HCT116 (cell line): Measurements from ENCODE around the gene BRD4. TPM values are rescaled to one million over a fixed set of nuclear protein-coding genes. Genes with fewer than 3 reads are reported as not detected.

ENCODE experiments used
- ATAC-seq: fragments of 200-7000 bp; cut with Tn5 transposase; 2 replicates; pipeline ENCODE4 v1.9.1; 2020; ENCODE audit warnings: mild to moderate bottlenecking, moderate library complexity
- BruUV-seq: library from RNA; stranded (reverse); fragments of 400-500 nt; replicated peaks from 2 replicates; lab custom pipeline; 2021; lab: Mats Ljungman, UMichigan
- CTCF ChIA-PET: fragments of 300-600 bp; sonication (Branson Sonifier 250); formaldehyde crosslinking; loops from one replicate; lab custom pipeline; 2021; ENCODE audit warnings: antibody characterized with exemption; lab: Charles Lee
- POLR2A ChIA-PET: fragments of 300-600, 350-600 bp; sonication (Branson Sonifier 250); formaldehyde crosslinking; loops from one replicate; lab custom pipeline; 2021; ENCODE audit warnings: antibody characterized with exemption; lab: Charles Lee
- RAD21 ChIA-PET, 2 experiments: fragments of 300-600 bp; sonication (Branson Sonifier 250); formaldehyde crosslinking; loops; one replicate each; lab custom pipeline; 2023; ENCODE audit warnings: low total read pairs in 2 of 2; ENCODE audit not compliant: uncharacterized antibody in 2 of 2, unreplicated experiment in 2 of 2, low non-redundant PET in 1 of 2; lab: Charles Lee
- DNase-seq: peaks from one replicate; pipeline ENCODE4 v3.0.0-alpha.2; 2010; ENCODE audit warnings: low read depth, low spot score
- H2AFZ ChIP-seq: fragments of 200-600 bp; shearing (Covaris generic), sonication (generic); 2 replicates; pipeline ENCODE4 v1.6.1; 2017; ENCODE audit warnings: low read depth, mixed run types, mixed read lengths, antibody characterized with exemption, low read length; ENCODE audit not compliant: poor library complexity, severe bottlenecking
- H3K27ac ChIP-seq: 2 replicates; pipeline ENCODE4 v1.5.1; 2012; ENCODE audit warnings: low read depth, low read length
- H3K27me3 ChIP-seq: fragments of 200-600 bp; sonication (generic); 2 replicates; pipeline ENCODE4 v1.6.1; 2016; ENCODE audit warnings: mixed run types, low read length, mixed read lengths; ENCODE audit not compliant: insufficient read depth
- H3K36me3 ChIP-seq, 2 experiments: fragments of 200-500 bp in 1 of 2; fragments of 200-600 bp in 1 of 2; sonication (Bioruptor generic) in 1 of 2; sonication (generic) in 1 of 2; 2 replicates each; pipeline versions ENCODE4 v1.5.1 to v1.6.1; 2014 to 2016; ENCODE audit warnings: low read length in 2 of 2, inconsistent platforms in 1 of 2, mixed read lengths in 1 of 2, mixed run types in 1 of 2; ENCODE audit not compliant: insufficient read depth in 2 of 2, control insufficient read depth in 1 of 2
- H3K4me1 ChIP-seq, 2 experiments: fragments of 200-600 bp in 1 of 2; sonication (generic) in 1 of 2; 2 replicates each; pipeline versions ENCODE4 v1.5.1 to v1.6.1; 2012 to 2017; ENCODE audit warnings: low read length in 2 of 2, inconsistent platforms in 1 of 2, mild to moderate bottlenecking in 1 of 2, mixed read lengths in 1 of 2, mixed run types in 1 of 2, moderate library complexity in 1 of 2; ENCODE audit not compliant: insufficient read depth in 2 of 2, control insufficient read depth in 1 of 2
- H3K4me2 ChIP-seq: fragments of 200-600 bp; sonication (generic); 2 replicates; pipeline ENCODE4 v1.6.1; 2017; ENCODE audit warnings: mixed run types, low read length, mixed read lengths
- H3K4me3 ChIP-seq, 2 experiments: fragments of 200-600 bp in 1 of 2; sonication (generic) in 1 of 2; replicated peaks in 1 of 2; 2 replicates each; pipeline ENCODE4 v1.5.1; 2011 to 2016; ENCODE audit warnings: low read length in 2 of 2, control low read depth in 1 of 2, low read depth in 1 of 2, mild to moderate bottlenecking in 1 of 2, mixed read lengths in 1 of 2, mixed run types in 1 of 2
- H3K79me2 ChIP-seq: fragments of 200-600 bp; sonication (generic); 2 replicates; pipeline ENCODE4 v1.6.1; 2017; ENCODE audit warnings: mild to moderate bottlenecking, mixed run types, low read length, moderate library complexity, mixed read lengths; ENCODE audit not compliant: insufficient read depth
- H3K9ac ChIP-seq: fragments of 200-600 bp; sonication (generic); 2 replicates; pipeline ENCODE4 v1.6.1; 2016; ENCODE audit warnings: low read length, mixed read lengths
- H3K9me2 ChIP-seq: fragments of 200-600 bp; sonication (generic), shearing (Covaris generic); 2 replicates; pipeline ENCODE4 v1.6.1; 2017; ENCODE audit warnings: mixed run types, mild to moderate bottlenecking, moderate library complexity; ENCODE audit not compliant: insufficient read depth
- H3K9me3 ChIP-seq, 2 experiments: fragments of 200-500 bp in 1 of 2; fragments of 200-600 bp in 1 of 2; sonication (Bioruptor generic) in 1 of 2; sonication (generic) in 1 of 2; 2 replicates each; pipeline ENCODE4 v1.6.1; 2014 to 2017; ENCODE audit warnings: low read length in 2 of 2, mixed read lengths in 2 of 2, inconsistent platforms in 1 of 2, low read depth in 1 of 2, mild to moderate bottlenecking in 1 of 2, mixed run types in 1 of 2, moderate library complexity in 1 of 2; ENCODE audit not compliant: control insufficient read depth in 1 of 2, insufficient read depth in 1 of 2
- H4K20me1 ChIP-seq: fragments of 200-600 bp; sonication (generic), shearing (Covaris generic); 2 replicates; pipeline ENCODE4 v1.6.1; 2017; ENCODE audit warnings: mixed run types, mild to moderate bottlenecking, moderate library complexity; ENCODE audit not compliant: insufficient read depth
- CEBPB ChIP-seq: IDR thresholded peaks from 2 replicates; pipeline ENCODE4 v1.6.1; 2012; ENCODE audit warnings: low read depth
- EGR1 ChIP-seq: IDR thresholded peaks from 2 replicates; pipeline ENCODE4 v1.6.1; 2012; ENCODE audit warnings: low read depth
- ELF1 ChIP-seq: IDR thresholded peaks from 2 replicates; pipeline ENCODE4 v1.6.1; 2012; ENCODE audit warnings: low read depth, borderline replicate concordance
- EZH2 ChIP-seq: fragments of 200-600 bp; sonication (generic); IDR thresholded peaks from 2 replicates; pipeline ENCODE4 v1.6.1; 2017; ENCODE audit warnings: antibody characterized with exemption, mixed run types
- FOSL1 ChIP-seq: IDR thresholded peaks from 2 replicates; pipeline ENCODE4 v1.6.1; 2012; ENCODE audit warnings: low read depth
- MAX ChIP-seq: IDR thresholded peaks from 2 replicates; pipeline ENCODE4 v1.6.1; 2012
- POLR2AphosphoS5 ChIP-seq: IDR thresholded peaks from 2 replicates; pipeline ENCODE4 v1.6.1; 2011; ENCODE audit warnings: mild to moderate bottlenecking, low read depth, low read length, moderate library complexity
- RAD21 ChIP-seq: IDR thresholded peaks from 2 replicates; pipeline ENCODE4 v1.6.1; 2012; ENCODE audit warnings: low read depth, mild to moderate bottlenecking
- REST ChIP-seq: IDR thresholded peaks from 2 replicates; pipeline ENCODE4 v1.6.1; 2012; ENCODE audit warnings: low read depth
- SRF ChIP-seq: IDR thresholded peaks from 2 replicates; pipeline ENCODE4 v1.6.1; 2012; ENCODE audit warnings: low read depth
- TCF7L2 ChIP-seq: IDR thresholded peaks from 2 replicates; pipeline ENCODE4 v1.7.0; 2011; ENCODE audit warnings: borderline replicate concordance, inconsistent platforms; ENCODE audit not compliant: insufficient read depth, insufficient read length; ENCODE audit errors: extremely low read depth
- YY1 ChIP-seq: IDR thresholded peaks from 2 replicates; pipeline ENCODE4 v1.6.1; 2011; ENCODE audit warnings: low read length, low read depth, moderate library complexity, mild to moderate bottlenecking; ENCODE audit not compliant: insufficient replicate concordance; ENCODE audit errors: extremely low read depth
- ZBTB33 ChIP-seq: IDR thresholded peaks from 2 replicates; pipeline ENCODE4 v1.6.1; 2011; ENCODE audit warnings: mild to moderate bottlenecking, low read length, moderate library complexity; ENCODE audit not compliant: insufficient replicate concordance; ENCODE audit errors: extremely low read depth
- ZFX ChIP-seq: fragments of 450-650 bp; IDR thresholded peaks from 2 replicates; pipeline ENCODE4 v1.6.1; 2017
- ZNF274 ChIP-seq: fragments of 200-500 bp; sonication (Bioruptor generic); IDR thresholded peaks from 2 replicates; pipeline ENCODE4 v1.6.1; 2014; ENCODE audit warnings: mild to moderate bottlenecking, low read depth, low read length, inconsistent platforms
- intact Hi-C: fragments of 100-400 bp; cut with micrococcal nuclease; formaldehyde crosslinking; loops from 2 replicates; pipeline ENCODE4 v1.10.0; 2022
- total RNA-seq: library from RNA; stranded (reverse); gene quantifications from one replicate; pipeline ENCODE4 v1.2.1, GENCODE V29; 2021; ENCODE audit not compliant: unreplicated experiment
- TF ChIP-seq, protein P1 (sequence below), 3 experiments: fragments of 200-600 bp in 1 of 3; sonication (generic) in 1 of 3; IDR thresholded peaks in 2 of 3; conservative IDR thresholded peaks in 1 of 3; 2 replicates each; pipeline ENCODE4 v1.5.1; 2012 to 2017; ENCODE audit warnings: low read depth in 2 of 3, low read length in 2 of 3, antibody characterized with exemption in 1 of 3, borderline replicate concordance in 1 of 3, control low read depth in 1 of 3, mild to moderate bottlenecking in 1 of 3, mixed read lengths in 1 of 3, mixed run types in 1 of 3, moderate library complexity in 1 of 3; ENCODE audit not compliant: insufficient read depth in 1 of 3

Gene BRD4
- total RNA-seq, 1 experiment from 2014 or later: 52.9 TPM

GRCh38 chr19:15321739-15322138 lies 10.6 kb downstream of the BRD4 start:
- no peak overlapping the region for H3K27ac ChIP-seq
- ChIA-PET POLR2A (interaction anchor here (0.7 kb wide), 1 partner anchor 20 kb away, joined by 3 read pairs; no protein-coding TSS in a partner anchor), CTCF (interaction anchor here (1.4 kb wide), 1 partner anchor 21 kb away, joined by 5 read pairs; no protein-coding TSS in a partner anchor), RAD21 (no interaction called here)
- H2AFZ ChIP-seq: no peak overlapping the region
- no peaks in the 10 kb centered on the region for H3K27me3 ChIP-seq
- DNase-seq (no peak), ATAC-seq (no peak)
- H3K9me2 ChIP-seq: no peaks in the 10 kb centered on the region
- no peak overlapping the region for H3K4me2 ChIP-seq
- intact Hi-C loops: loop anchor here (1.0 to 2.0 kb wide), 2 partner anchors 21 to 27 kb away; no protein-coding TSS in a partner anchor
- H3K4me3 ChIP-seq: no peak overlapping the region
- H3K79me2 ChIP-seq: peaks cover 97% of the 10 kb centered on the region
- TF ChIP-seq TCF7L2 (no peak), ZNF274 (no peak), MAX (no peak), RAD21 (no peak), CEBPB (no peak), POLR2AphosphoS5 (no peak), EZH2 (no peak), ZBTB33 (no peak), YY1 (no peak), EGR1 (no peak), FOSL1 (no peak), ELF1 (no peak), ZFX (no peak), SRF (no peak), REST (no peak)
- TF ChIP-seq, protein P1, sequence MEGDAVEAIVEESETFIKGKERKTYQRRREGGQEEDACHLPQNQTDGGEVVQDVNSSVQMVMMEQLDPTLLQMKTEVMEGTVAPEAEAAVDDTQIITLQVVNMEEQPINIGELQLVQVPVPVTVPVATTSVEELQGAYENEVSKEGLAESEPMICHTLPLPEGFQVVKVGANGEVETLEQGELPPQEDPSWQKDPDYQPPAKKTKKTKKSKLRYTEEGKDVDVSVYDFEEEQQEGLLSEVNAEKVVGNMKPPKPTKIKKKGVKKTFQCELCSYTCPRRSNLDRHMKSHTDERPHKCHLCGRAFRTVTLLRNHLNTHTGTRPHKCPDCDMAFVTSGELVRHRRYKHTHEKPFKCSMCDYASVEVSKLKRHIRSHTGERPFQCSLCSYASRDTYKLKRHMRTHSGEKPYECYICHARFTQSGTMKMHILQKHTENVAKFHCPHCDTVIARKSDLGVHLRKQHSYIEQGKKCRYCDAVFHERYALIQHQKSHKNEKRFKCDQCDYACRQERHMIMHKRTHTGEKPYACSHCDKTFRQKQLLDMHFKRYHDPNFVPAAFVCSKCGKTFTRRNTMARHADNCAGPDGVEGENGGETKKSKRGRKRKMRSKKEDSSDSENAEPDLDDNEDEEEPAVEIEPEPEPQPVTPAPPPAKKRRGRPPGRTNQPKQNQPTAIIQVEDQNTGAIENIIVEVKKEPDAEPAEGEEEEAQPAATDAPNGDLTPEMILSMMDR (IDR thresholded peaks at IDR 0.05 in 2 of 3, conservative IDR thresholded peaks at IDR 0.05 in 1 of 3; ENCODE audit: borderline replicate concordance in 1 of 3, insufficient read depth in 1 of 3, low read depth in 2 of 3, low read length in 2 of 3): no peak
- H4K20me1 ChIP-seq: peaks cover 20% of the 10 kb centered on the region
- no TSS peak for BruUV-seq
- no peak overlapping the region for H3K9ac ChIP-seq
- no peaks in the 10 kb centered on the region for H3K36me3 ChIP-seq
- no peaks in the 10 kb centered on the region; a peak in 1 of 4 replicates for H3K4me1 ChIP-seq
- H3K9me3 ChIP-seq: no peaks in the 10 kb centered on the region
